Choroid plexus epithelial cell (primary cell): ENCODE data around the gene HCCS.
A peak's percentile ranks its signal among the peaks of the same experiment; 100 is the strongest.

ENCODE experiments used
- DNase-seq: peaks from one replicate; pipeline ENCODE4 v3.0.0-alpha.2; 2010; ENCODE audit warnings: low read depth
- H3K4me3 ChIP-seq: 2 replicates; pipeline ENCODE4 v1.5.1; 2011; ENCODE audit warnings: low read depth, mild to moderate bottlenecking, control low read depth, low read length, moderate library complexity
- CTCF ChIP-seq: conservative IDR thresholded peaks from 2 replicates; pipeline ENCODE4 v1.5.1; 2011; ENCODE audit warnings: low read depth, mild to moderate bottlenecking, control low read depth, inconsistent platforms, low read length, moderate library complexity

HCCS gene

GRCh38 chrX:11103751-11104150 is 7.4 kb upstream of the HCCS start:
- H3K4me3 ChIP-seq, result no peak overlapping the region
- no peak for DNase-seq
- TF ChIP-seq CTCF, result no peak

- TF ChIP-seq CTCF, result no peak
Observed at GRCh38 chrX:11105080-11105479, 6.1 kb upstream of the HCCS start.

GRCh38 chrX:11108253-11108941 is 2.7 kb upstream of the HCCS start:
- H3K4me3 ChIP-seq, result no peak overlapping the region
- TF ChIP-seq CTCF, result no peak
- DNase-seq, result no peak

More at GRCh38 chrX:11105080-11105479, 6.1 kb upstream of the HCCS start:
- peak; percentile 30 for DNase-seq
- no peak overlapping the region for H3K4me3 ChIP-seq

GRCh38 chrX:11109968-11110367 is 1.2 kb upstream of the HCCS start:
- TF ChIP-seq CTCF, result no peak
- no peak for DNase-seq
- H3K4me3 ChIP-seq, result no peak overlapping the region

GRCh38 chrX:11111947-11112346 is 815 bp downstream of the HCCS start:
- no peak for DNase-seq
- peak overlapping the region; percentile 81 for H3K4me3 ChIP-seq
- TF ChIP-seq CTCF, result no peak

GRCh38 chrX:11113731-11114130 is 2.6 kb downstream of the HCCS start:
- peak; percentile 49 for DNase-seq
- TF ChIP-seq CTCF, result no peak
- no peak overlapping the region for H3K4me3 ChIP-seq

- TF ChIP-seq CTCF, result no peak
- DNase-seq, result no peak
- H3K4me3 ChIP-seq, result no peak overlapping the region
Observed at GRCh38 chrX:11117745-11118144, 6.6 kb downstream of the HCCS start.
